ENCODE results near the gene PKNOX2.

The PKNOX2 gene

DNA sequence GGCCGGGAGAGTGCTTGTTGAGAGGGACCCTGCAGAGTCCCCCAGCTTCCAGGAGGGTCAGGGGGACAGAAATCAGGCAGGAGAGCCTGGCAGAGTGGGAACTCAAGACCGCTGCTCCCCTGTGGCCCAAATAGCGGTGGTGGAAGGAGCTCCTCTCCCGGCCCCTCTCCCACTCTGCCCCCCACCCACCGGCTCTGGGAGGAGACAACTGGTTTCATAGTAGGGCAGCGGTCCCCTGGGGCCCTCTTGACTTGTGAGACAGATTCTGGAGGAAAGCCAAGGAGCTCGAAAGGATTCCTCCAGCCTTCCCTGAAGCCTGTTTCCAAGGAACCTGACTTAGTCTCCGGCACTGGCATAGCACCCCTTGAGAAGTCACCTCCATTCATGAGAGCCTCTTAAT, 10.1 kb downstream of the PKNOX2 start:
- DNase-seq: no peak

DNA sequence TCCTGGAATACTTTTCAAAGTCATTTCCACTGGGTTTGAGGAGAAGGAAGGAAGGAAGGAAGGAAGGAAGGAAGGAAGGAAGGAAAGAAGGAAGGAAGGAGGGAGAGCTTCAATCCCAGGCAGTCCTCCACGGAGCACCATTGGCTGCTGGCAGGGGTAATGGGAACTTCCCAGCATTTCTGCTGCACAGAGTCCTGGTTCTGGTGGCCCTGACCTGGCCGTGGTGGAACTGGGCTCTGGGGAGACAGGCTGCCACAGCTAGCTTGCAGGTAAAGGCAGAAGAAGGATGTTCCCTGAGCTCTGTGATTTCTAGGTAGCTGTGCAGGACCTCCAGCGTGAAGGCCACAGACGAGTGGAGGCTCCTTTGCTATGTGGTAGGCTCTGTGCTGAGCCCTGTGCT, 10.6 kb downstream of the PKNOX2 start:
- DNase-seq: no peak

DNA sequence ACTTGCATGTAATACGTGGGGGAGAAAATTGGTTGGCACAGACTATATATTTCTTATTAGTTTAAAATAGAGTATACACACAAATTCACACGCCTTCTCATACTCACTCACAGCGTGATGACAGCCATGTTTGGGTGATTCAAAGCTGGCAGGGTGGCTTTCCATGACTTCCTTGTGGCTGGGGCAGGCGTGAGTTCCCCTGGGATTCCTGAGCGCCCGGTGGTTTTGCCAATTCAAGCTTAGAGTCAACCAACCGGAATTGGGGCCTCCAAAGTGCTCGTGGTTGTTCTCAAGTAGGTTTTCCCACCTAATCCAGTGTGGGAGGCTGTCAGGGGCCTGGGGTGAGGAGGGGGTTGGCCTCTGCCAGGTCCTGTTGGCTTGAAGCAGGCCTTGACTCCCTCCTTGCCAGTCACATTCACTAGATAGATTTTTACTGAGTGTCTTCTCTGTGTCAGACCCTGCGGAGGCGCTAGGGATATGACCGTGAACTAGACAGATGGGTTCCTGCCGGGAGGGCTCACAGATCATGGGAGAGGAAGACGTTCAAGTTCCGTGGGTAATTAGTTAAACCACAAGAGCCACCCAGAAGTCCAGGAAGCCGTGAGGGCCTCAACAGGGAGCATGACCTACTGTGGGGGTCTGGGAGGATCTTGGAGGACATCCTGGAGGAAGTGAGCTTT, 11.5 kb downstream of the PKNOX2 start:
- DNase-seq: no peak

DNA sequence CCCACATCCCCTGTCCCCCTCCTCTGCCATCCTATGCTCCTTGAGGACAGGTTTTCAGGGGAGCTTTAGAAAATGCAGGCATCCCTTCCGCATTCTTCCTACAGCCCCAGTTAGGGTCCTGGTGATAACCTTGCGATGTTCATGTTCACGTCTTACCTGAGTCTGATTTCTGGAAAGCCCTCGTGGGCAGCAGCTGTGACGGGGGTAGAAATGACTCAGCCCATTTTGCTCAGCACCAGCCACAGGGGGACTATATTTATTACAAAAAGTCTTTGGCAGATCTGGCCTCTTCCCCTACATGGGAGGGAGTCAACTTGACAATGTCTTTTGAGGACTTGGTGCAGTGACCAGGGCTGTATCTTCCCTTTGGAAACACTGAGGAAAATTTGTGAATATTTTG, 12.3 kb downstream of the PKNOX2 start:
- no peak for DNase-seq

DNA sequence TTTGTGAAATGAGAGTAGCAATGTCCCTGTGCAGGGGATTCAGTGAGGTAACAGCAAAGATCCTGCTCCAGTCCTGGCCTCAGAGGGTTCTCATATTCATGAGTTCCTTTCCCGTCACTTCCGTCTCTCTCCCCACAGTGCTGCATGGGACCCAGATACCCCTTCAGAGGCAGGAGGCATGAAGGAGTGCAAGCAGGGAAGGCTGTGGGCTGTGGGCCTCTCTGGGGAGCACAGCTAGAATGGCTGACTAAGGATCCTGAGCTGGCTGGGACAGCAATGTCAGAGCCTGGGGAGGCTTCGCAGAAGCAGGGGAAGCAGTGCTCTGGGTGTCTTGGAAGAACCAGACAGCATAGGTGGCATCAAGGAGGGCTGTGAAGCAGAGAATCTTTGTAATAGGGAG, 13.0 kb downstream of the PKNOX2 start:
- no peak for DNase-seq

DNA sequence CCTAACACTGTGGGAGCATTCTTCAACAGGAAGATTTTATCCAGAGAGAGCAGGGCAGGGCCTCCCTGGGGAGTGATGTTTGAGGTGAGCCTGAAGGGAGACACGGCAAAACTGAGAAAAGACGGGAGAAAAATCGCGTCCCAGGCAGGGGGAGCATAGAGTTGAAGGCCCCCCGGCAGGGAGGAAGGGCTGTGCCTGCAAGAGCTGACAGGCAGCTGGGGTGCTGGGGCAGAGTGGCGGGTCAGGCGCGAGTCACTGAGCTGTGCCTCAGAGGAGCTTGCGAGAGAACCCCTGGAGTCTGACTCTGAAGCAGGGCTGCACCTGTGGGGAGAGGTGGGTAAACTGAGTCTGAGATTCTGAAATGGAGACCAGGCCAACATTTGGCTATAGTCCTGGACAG, 14.8 kb downstream of the PKNOX2 start:
- no peak for DNase-seq

DNA sequence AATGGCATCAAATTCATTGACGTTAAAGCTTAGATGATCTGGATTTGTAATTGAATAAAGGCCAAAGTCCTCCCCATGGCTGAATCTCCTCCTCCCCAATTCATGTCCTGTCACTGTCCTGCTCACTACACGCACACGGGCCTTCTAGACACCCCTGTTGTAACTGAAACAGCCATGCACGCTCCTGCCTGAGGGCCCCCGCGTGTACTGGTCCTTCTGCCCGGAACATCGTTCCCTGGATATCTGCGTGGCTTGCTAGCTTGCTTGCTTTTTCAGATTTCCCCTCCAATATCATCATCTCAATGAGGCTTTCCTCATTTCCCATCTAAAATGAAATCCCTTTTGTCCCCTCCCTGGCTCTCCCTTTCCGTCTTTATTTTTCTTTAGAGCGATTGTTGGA, 15.3 kb downstream of the PKNOX2 start:
- no peak for DNase-seq

DNA sequence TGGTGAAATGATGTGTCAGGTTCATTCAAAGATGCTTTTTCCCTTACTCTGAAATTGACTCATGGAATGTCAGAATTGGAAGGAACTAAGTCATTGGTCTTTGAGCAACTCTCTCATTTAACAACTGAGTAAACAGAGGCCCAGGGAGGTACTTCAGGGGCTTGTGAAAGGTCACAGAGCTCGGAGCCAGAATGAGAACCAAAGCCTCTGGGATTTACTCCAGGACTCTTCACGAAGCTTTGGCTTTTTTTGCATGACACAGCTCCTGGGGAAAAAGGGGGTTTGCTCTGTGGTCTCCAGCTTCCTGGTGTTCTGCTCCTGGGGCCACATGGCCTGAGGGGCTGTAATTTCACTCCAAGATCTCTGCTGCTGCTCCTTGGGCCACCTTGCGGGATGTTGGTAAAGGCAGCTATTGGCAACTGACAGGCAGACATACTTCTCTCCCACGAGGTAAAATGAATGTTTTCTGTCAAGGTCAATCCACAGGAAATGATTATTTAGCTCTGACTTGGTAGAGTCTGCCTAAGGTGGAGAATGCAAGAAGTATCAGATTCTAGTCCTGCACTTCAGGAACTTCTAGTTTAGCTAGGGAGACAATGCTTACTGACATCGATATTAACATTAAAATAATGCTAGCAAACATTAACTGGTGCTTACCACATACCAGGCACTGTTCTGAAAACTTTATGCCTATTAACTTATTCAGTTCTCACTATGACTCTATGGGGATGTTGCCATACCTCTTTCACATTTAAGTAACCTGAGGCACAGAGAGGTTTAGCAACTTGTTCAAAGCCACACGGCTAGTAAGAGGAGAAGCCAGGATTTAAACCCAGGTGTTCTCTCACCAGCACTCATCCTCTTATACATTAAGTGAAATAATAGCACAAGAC, 16.1 kb downstream of the PKNOX2 start:
- DNase-seq: no peak

DNA sequence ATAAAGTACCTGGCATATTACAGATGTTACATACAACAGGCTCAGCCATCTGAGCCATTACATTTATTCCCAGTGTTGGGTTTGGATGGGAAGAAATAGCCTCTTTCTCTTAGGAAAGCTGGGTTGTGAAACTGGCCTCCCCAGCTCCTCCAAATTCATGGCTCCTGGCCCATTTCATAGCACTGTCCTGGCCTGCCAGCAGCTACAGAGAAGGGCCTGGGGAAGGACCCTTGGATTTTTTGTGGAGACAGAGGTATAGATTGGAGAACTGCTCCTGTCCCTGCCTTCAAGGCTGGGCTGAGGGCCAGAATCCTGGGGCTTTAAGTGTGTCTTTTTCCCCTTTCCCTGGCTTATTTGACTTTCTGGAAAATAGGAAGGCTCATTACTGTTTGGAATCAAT, 18.0 kb downstream of the PKNOX2 start:
- DNase-seq: no peak

DNA sequence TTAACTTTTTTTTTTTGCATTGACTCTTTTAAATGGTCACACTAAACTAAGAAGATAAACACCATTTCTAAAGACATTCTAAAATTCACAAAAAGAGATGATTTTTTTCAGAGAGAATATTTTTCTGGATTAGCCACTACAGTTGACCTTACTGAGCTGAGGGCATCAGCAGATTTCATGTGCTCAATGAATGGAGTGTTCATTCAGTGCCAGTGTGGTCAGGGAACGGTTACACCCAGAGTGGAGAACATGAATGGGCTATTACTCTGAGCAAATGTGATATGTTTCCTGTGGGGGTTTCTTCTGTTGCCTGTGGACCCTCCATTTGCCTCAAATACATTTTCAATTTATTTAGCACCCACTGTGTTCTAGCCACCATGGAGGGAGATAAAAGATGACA, 19.1 kb downstream of the PKNOX2 start:
- no peak for DNase-seq

DNA sequence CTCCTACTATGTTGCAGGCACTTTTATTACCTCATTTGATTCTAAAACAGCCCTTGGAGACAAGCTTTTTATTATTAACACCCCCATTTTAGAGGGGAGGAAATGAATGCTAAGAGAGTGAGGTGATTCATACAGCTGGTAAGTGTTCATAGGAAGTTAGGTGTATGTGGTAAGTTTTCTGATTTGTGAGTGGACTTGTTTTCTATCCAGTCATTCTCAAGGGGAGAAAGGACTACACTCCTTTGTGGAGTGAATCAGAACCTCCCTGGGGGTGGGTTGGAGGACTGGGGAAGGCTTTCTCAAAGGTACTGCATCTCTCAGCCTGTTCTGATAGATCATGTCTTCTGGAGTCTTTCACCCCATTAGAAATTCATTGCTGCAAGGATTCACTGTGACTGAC, 23.5 kb downstream of the PKNOX2 start:
- DNase-seq: no peak

DNA sequence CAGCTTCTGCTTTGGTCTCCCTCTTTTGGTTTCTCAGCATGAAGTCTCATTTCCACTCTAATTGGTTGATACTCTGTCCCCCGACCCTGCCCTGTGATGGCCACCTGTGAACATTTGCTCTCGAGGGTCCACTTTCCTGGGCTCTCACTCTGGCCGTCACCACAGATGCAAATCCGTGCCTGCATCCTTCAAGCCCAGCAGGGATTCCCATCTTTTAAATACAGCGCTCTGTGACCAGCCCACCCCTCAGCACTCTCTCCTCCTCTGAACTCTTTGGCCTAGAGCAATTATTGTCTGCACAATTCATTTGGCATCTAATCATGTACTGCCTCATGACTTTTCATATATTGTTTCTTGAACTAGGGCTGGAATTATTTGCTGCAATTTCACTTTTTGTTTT, 26.0 kb downstream of the PKNOX2 start:
- no peak for DNase-seq

DNA sequence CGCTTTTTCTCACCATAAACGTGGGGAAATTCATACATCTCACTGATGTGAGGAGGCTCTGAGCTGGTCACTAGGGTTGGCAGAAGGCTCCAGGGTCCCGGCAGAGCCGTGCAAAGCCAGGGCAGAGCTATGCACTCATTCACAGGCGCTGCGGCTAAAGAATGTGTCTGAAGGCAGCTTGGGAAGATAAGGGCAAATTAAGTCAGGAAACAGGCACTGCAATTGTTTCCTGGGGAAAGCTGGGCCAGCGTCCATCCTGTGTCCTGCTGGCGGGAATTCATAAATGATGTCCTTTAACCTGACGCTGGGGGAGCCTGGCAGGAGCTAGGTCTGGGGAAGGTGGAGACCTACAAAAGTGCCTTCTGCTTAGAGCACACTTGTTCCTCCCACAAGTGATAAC, 27.6 kb downstream of the PKNOX2 start:
- no peak for DNase-seq

DNA sequence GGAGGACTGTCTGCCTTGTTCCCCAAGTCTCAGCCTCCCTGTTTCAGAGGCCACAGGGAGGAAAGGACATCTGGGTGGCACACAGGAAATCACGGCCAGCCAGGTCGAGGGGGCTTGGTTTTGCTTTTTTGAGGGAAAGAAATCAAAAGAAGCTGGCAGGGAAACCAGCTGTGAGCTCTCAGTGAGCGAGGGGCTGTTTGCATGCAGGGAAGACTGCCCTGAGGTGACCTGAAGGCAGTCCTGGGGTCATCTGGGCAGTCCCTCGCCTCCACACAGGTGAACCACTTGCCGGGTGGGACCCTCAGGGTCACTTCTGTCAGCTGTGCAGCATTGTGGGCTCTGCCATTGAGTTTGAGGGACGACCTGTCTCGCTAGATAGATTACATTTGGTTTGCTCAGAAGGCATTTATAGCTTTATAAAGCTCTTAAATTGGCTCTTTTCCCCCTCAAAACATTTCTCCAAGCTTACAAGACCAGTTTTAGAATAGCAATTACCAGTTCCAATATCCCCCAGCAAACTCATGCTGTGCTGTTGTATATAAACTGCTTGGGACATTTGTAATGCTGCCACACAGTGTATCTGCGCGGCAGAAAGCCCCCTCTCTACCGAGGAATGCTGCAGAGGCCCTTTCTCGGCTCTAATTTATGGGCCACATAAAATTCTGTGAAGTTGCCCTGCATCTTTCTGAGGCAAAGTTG, 28.3 kb downstream of the PKNOX2 start:
- no peak for DNase-seq

DNA sequence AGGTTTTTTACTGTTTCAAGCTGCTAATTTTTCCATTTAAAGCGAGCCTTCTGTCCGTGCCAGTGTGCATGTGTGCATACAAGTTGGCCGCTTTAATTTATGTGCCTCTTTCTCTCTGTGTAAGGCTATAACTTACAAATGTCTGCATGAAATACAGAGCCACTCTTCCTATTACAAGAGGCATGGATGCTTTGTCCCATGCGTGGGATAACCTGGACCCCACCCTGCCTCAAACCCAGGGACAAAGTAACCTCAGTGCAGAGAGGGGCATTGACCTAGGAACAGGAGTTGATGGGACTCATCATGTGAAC, 28.8 kb downstream of the PKNOX2 start:
- DNase-seq: no peak

DNA sequence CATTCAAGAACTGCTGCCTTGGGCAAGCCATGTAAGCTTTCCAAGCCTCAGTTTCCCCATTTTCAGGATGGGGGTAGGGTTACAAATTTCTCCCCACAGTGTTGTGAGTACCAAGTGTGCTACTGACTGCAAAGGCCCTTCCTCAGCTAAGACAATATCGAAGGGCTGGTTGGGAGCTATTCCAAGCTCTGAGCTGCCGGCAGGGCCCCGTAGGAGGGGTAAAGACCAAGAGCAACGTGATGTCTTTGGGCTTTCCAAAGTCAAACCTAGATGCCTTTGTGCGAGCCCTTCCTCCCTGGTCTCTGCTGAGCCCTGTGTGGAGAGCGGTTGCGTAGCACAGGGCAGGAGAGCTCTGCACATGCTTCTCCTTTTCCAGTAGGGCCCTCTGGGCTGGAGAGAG, 29.3 kb downstream of the PKNOX2 start:
- no peak for DNase-seq

DNA sequence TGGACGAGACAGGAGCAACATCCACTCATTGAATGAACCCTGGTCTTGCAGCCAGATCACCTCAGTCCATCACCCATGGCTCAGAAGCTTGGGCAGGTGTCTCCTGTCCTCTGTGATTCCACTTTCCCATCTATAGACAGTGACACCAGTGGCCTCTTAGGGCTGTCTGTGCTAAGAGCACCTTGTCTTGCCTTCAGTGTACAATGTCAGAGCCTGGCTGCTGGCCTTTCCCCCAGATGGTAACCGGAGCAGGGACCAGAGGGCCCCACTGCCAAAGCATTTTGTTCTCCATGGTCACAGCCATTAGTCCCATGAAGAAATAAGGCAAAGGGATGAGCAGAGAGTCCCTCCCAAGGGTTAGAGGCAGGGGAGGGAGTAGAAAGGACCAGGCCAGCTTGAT, 35.4 kb downstream of the PKNOX2 start:
- no peak for DNase-seq

DNA sequence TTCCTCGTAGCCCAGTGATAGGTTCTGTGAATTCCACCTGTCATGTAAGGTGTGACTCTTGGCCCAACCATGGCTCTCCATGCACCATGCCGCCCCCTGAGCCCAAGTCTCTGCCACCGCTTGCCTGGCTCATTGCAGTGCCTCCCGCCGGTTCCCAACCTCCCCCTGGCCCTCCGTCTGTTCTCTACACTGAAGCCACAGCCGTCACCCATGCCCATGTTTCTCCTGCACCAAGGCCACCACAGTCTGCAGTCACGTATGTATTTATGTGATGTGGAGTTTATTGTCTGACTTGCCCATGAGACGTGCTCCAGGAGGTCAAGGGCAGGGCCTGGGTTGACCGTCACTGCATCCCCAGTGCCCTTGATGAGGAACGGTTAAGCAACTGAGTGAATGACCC, 35.9 kb downstream of the PKNOX2 start:
- DNase-seq: no peak

DNA sequence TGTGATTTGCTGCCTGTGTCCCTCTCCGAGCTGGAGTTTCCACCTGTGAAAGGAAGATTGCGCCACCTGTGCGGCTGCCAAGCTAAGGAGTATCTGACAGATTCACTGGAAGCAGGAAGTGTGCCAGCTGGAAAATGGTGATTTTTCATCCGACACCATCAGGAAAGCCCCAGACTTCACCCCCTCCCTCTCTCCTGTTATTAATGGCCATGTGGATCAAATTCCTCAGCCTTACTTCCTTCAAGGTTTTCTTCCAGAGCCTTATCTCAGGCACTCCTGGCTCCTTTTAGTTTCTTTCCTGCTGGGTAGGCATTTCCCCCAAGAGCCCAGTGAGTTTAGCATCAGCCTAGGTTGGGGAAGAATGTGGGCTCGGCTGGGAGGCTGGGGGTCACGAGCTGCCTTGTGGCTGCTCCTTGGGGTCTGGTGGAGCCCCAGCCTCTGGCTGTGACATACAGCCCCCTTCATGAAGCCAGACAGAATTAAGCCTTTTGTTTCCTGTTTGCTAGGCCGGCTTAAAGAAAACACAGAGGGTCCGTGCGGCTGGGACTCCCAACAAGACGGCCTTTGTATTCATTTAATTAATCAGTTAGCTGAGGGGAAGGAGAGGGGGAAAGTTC, 37.1 kb downstream of the PKNOX2 start:
- DNase-seq: no peak

DNA sequence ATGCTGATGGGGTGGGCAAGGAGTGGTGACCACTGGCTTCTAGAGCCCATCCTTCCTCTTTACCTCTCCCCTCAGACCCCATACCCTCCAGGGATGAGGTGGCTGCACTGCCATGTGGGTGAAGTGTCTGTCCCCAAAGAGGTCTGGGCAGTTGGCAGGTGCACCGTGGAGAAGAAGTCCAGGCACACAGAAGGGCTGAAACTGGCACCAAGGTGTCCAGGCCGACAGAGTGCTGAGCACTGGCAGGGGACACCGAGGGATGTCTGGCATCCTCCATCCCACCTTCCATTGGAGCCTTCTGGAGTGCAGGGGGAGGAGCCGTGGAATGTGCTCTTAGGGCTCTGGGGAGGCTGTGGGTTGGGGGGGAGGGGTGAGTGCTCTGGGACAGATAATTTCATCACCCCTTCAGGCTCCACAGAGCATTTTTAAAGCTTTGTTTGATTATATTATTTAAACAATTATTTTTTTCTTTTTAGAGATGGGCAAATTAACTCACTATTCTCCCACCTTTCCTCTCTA, 37.9 kb downstream of the PKNOX2 start:
- DNase-seq: no peak

DNA sequence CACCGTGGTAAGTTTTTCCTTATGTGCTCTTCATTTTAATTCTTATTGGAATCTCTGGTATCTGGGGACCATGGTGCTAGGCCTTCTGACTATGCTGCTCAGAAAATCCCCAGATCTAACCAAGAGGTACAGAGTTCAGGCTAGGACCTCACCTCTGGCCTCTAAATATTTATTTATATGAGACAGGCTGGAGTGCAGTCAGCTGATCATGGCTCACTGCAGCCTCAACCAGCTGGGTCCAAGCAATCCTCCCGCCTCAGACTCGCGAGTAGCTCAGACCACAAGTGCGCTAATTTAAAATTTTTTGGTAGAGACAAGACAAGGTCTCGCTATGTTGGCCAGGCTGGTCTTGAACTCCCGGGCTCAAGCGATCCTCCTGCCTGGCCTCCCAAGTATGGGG, 38.4 kb downstream of the PKNOX2 start:
- no peak for DNase-seq

DNA sequence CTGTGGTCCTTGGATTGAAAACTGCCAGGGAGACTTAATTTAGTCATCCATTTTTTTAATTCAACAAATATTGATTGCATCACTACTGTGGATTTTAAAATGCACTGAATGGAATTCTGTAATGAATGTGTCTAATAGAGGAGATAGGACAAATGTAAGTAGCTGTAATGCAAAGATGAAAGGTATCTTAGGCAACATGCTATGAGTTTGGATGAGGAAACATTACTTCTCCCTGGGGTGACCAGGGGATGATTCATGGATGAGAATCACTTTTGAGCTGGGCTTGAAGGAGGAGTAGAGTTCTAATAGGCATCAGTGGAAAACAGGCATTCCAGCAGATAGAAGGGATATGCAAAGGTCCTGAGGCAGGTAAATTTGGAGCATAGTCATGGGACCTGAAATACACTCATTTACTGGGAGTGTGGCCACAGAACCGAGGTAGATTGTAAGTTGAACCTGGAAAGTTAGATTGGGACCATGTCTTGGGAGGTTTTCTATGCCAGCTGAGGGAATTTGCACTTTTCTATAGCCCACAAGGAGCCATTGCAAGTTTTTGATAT, 43.4 kb downstream of the PKNOX2 start:
- DNase-seq: no peak

DNA sequence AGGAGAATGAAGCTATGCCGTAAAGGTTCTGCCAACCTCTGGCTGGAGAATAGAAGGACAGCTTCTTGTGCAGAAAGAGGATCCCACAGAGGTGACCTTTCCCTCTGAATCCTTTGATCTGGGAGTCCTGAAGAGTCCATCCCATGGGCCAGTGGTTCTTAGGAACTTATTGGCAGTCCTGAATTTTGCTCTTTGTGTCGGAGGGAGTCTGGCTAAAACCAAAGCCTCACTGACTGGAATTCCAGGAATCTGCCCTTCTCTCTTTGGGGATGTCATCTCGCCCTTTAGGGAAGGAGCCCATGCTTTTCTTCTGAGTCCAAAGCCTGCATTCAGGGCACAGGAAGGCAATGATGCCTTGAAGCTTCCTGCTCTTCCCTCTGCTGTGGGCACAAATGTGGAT, 45.5 kb downstream of the PKNOX2 start:
- no peak for DNase-seq
